HFF-Myc (cell line): ENCODE data around the gene GRAP.

Experiments used
- DNase-seq: peaks from one replicate; pipeline ENCODE4 v3.0.0-alpha.2; 2011; ENCODE audit warnings: low read depth; ENCODE audit errors: extremely low read depth
- H3K4me3 ChIP-seq: replicated peaks from 2 replicates; pipeline ENCODE4 v1.5.1; 2011; ENCODE audit warnings: low read depth, mild to moderate bottlenecking, control low read depth, low read length
- CTCF ChIP-seq: IDR thresholded peaks from 2 replicates; pipeline ENCODE4 v1.5.1; 2012; ENCODE audit warnings: mild to moderate bottlenecking, low read depth, low read length, control low read depth; ENCODE audit errors: missing control alignments

Gene GRAP

GRCh38 chr17:19020016-19020415 lies 26.7 kb downstream of the GRAP start:
- no peak overlapping the region for H3K4me3 ChIP-seq
- DNase-seq: no peak
- TF ChIP-seq CTCF: no peak

GRCh38 chr17:19019041-19019941 lies 27.5 kb downstream of the GRAP start:
- no peak for DNase-seq
- no peak for TF ChIP-seq CTCF
- H3K4me3 ChIP-seq: no peak overlapping the region

- no peak for TF ChIP-seq CTCF
- no peak for DNase-seq
- no peak overlapping the region for H3K4me3 ChIP-seq
These were observed 28.2 kb downstream of the GRAP start for GRCh38 chr17:19018600-19018950.

GRCh38 chr17:19017804-19018599 lies 28.8 kb downstream of the GRAP start:
- DNase-seq: no peak
- H3K4me3 ChIP-seq: no peak overlapping the region
- no peak for TF ChIP-seq CTCF

GRCh38 chr17:19017401-19017800 lies 29.4 kb downstream of the GRAP start:
- DNase-seq: no peak
- no peak overlapping the region for H3K4me3 ChIP-seq
- no peak for TF ChIP-seq CTCF

- DNase-seq: no peak
- no peak overlapping the region for H3K4me3 ChIP-seq
- no peak for TF ChIP-seq CTCF
These were observed 29.9 kb downstream of the GRAP start for GRCh38 chr17:19016881-19017280.
